ACHN (cell line): ENCODE measurements around the gene ENPP1.
A peak's percentile ranks its signal among the peaks of the same experiment; 100 is the strongest.

Experiments
- DNase-seq: peaks from one replicate; pipeline ENCODE4 v3.0.0-alpha.2; 2015
- in situ Hi-C: cut with HindIII; loops from 2 replicates; pipeline ENCODE4 v1.10.0; 2017; ENCODE audit warnings: low sequenced_read_pairs, low pct_ligation_motif_present, low pct_unique_long_range_greater_than_20kb

Gene ENPP1

GRCh38 chr6:131807644-131808459, at the start of gene ENPP1:
Gene ENPP1 (plus strand): TSS chr6:131808020. CDS start chr6:131808036, 16 bp downstream.
- DNase-seq: peak; percentile 69
- in situ Hi-C loops: no loop called here

DNA sequence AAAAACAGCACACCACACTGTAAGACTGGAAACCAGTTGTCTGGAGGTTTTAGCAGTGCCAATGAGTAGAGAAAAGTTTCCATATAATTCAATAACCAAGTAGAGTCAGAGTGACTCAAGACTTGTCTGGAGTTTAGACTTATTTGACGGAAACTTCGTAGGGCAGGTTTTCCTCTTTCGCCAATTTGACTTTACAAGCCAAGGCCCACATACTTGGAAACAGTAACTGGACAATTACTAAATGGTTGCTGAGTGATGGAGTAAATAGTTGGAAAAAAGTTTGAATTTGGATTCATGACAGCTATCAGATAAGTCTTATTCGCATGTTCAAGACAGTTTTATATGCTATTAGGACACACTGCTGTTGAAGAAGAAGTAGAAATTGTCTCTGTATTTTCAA, 48.9 kb upstream of the ENPP1 start:
- no peak for DNase-seq
- in situ Hi-C loops: no loop called here

- in situ Hi-C loops: no loop called here
- no peak for DNase-seq
Observed at GRCh38 chr6:131761060-131761761, 46.6 kb upstream of the ENPP1 start.

DNA sequence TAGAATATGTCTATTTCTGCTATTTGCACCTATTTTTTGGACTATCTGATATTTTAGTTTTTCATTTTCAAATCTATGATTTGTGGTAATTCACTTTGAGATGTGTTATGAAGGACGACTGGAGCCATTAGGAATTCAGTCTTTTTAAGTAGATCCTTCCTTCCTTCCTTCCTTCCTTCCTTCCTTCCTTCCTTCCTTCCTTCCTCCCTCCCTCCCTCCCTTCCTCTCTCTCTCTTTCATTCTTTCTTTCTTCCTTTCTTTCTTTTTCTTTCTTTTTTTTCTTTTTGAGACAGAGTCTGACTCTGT, 46.1 kb upstream of the ENPP1 start:
- no peak for DNase-seq
- in situ Hi-C loops: no loop called here

GRCh38 chr6:131762984-131763383, 44.8 kb upstream of the ENPP1 start:
- in situ Hi-C loops: no loop called here

GRCh38 chr6:131763749-131764148, 44.1 kb upstream of the ENPP1 start:
- DNase-seq: no peak
- in situ Hi-C loops: no loop called here

More at GRCh38 chr6:131762984-131763383, 44.8 kb upstream of the ENPP1 start:
- no peak for DNase-seq

DNA sequence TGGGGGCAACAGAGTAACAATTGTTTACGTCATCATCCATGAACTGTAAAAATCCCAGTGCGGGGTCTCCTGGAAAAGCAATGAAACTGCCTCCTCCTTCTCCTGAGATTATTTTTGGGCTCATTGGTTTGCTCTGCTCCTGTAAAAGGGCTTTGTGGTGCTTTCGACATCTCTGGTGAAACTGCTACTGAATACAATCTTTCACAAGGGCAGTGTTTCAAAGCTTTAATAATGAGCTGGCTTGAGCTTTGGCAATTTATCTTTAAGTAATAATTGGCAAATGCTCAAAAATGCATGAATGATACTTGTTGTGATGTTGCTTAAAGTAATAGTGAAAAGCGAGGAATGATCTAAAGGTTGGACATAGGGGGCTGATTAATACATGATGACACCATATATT, 43.5 kb upstream of the ENPP1 start:
- in situ Hi-C loops: no loop called here
- no peak for DNase-seq

DNA sequence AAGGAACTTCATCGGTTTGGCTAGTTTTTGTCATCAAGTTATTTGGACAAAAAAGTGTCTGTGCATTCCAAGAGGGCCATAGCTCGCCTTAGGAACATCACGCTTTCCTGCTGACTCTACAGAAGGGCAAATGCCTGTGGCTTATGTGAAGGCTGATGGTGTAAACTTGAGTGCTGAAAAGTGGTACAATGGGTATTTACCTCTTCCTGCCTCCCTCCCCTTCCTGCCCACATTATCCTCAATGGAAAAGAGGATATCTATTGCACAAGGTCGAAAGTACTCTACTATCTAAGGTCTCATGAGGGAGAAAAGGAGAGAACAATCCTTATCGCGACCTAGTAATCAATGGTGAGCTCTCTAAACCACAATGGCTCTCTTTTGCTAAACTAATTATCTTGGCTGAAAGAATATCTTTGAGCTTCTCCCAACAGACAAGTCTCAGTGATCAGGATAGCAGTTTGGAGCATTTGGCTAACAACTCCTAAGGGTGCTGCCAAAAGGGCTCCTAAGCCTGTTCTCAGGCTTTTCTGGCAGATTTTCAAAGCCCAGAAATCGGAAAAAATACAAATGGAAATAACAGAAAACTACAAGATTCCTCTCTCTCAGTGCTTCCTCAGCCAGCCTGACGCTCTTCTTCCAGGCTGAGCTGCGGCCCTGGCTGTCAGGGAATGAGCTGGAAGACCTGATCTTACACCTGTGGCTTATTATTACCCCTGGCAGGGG, 42.6 kb upstream of the ENPP1 start:
- in situ Hi-C loops: no loop called here
- no peak for DNase-seq

DNA sequence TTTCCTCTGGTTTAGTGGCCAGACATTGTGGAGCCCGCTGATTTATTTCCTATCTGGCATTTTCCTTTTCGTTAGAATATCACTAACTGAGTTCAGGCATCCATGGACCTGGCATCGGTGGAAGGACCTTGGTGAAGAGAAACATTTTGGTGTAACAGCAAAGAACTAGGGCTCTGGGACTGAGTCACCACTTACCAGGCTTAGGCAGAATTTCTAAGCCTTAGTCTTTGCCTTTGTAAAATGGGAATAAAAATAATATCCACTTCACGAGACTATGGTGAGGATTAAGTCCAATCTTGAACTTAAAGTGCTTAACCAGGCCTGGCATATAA, 42.0 kb upstream of the ENPP1 start:
- in situ Hi-C loops: no loop called here
- DNase-seq: no peak

- in situ Hi-C loops: no loop called here
- no peak for DNase-seq
Observed at GRCh38 chr6:131766631-131767030, 41.2 kb upstream of the ENPP1 start.

DNA sequence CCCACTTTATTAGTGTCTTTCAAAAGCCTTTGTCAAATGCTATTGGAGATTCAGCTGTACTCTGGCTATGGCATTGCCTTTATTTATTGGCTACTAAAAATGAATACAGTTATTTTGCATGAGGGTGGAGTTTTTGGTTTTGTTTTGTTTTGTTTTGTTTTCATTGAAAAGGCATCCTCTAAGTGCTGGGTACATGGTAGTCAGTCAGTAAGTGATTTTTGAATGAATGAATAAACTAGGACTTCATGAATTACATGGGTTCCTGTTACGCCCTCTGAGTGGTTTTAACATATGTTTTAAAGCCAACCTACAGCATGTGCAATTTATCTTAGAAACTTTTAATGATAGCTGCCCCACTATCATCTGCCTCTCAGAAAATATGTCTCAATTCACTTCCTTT, 38.9 kb upstream of the ENPP1 start:
- no peak for DNase-seq
- in situ Hi-C loops: no loop called here

DNA sequence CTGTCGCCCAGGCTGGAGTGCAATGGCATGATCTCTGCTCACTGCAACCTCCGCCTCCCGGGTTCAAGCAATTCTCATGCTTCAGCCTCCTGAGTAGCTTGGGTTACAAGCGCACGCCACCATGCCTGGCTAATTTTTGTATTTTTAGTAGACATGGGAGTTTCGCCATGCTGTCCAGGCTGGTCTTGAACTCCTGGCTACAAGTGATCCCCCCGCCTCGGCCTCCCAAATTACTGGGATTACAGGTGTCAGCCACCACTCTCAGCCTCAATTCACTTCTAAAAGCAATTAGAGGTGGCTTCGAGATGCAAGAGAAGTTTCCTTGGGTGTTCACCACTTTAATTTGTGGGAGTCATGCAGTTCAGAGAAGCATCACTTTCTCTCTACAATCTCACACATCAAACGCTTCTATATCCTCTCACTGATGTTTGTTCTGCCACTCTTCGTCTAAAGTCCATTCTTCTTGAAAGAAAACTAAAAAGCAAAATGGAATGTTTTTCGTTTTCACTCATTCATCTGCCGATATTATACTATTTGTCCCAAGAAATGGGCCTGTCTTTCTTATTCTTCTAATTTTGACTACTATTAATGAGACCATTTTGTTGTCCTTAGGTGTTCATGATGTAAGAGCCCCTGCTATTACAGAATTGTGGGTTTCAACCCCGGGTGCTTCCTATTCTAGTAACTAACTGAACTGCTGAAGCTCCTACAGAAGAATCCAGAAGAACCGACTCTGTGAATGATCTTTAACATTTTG, 38.3 kb upstream of the ENPP1 start:
- DNase-seq: no peak
- in situ Hi-C loops: no loop called here

GRCh38 chr6:131770776-131771175, 37.0 kb upstream of the ENPP1 start:
- in situ Hi-C loops: no loop called here
- DNase-seq: no peak

DNA sequence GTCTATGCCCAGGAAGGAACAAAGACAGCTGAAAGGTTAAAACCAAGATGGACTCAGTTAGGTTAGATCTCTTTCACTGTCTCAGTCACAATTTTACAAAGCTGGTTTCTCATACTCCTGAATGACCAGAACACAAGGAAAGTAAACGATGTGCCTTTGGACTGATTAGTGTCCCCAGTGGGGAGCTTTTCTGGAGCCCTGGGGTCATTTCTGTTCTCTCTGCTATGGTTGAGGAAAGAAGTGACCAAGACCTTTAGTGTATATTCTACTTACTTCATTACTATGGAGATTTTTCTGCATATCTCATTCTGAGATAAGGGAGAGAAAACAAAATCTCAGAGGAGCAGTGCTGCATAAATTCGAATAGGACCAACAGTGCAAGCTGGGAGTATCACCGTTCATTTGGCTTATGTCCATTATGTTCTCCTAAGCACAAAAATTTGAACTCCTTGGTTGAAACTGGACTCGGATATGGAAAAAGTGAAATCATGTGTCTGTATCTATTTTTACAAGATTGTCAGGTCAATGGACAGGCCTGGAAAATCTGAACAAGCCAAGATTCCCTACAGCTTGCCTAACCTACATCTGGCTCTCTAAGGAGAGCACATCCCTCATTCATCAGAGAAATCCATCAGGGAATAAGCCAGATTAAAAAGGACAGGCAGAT, 34.4 kb upstream of the ENPP1 start:
- DNase-seq: no peak
- in situ Hi-C loops: no loop called here

DNA sequence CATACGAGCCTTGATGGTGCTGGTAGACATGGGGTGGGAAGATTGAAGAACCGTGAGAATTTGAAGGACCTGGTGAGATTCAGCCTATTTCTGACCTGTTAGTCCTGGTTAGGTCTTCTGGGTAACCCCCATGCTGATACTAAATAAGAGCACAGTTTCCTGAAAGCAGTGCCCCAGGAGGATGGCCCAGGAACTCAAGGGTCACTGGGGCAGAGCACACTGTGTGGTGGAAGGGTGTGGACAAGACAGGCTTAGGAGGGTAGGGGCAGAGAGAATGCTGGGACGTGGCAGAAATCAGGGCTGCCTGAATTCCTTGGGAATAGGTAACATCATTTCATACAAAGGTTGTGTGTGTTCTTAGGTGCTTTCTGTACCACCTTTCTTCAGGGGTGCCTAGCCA, 31.9 kb upstream of the ENPP1 start:
- in situ Hi-C loops: no loop called here
- no peak for DNase-seq

DNA sequence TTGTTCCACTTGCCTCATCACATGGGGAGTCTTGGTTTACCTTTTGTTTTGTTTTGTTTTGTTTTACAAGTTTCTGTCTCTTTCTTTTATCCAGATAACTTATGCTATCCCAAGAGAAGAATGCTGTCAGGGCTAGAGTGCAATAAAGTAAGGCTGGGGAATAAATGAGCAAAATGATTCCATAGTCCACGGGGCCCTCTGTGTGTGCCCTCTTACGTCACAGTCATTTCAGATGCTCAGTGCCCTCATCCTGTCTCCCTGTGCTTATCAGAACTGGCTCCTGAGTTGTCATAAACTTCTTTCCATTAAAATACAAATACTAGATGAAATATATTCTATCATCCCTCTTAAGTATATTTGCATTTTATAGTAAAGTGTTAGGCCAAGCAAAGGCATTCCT, 30.8 kb upstream of the ENPP1 start:
- DNase-seq: no peak
- in situ Hi-C loops: no loop called here

- no peak for DNase-seq
- in situ Hi-C loops: no loop called here
Observed at GRCh38 chr6:131778169-131778568, 29.7 kb upstream of the ENPP1 start.

DNA sequence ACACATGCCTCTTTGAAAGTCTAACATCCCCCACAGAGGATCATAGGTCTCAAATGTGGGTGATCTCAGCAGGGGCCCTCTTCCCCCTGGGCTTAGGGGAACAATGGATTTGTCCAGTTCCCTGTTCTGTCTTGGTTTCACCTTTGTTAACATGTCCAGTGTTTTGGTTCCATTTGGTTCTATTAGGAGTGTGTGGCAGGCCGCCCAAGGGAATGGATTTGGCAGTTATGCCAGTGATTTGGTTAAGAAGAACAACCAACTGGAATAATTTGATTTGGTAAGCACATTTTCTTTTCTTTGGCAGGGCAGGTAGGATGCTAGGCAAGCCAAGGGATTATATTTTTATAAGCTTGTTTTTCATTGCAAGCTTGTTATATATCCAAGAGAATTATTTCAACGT, 28.5 kb upstream of the ENPP1 start:
- in situ Hi-C loops: no loop called here
- DNase-seq: no peak

DNA sequence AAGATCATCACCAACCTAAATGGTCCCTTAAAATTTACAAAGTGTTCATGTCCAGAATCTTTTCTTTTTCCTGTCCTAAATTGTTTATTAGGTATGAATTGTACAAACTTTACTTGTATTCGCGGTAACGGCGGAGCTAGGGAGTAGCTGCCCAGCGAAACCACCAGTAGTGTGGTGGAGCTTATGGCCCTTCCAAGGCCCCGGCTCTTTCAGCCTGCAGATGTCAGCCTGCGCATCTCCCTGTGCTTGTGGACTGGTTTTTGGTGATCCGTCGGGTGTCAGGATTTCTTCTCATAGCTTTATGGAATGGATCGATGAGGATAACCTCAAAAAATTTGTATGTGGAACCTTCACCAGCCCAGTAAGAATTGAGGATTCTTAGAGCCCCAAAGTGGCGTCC, 27.2 kb upstream of the ENPP1 start:
- DNase-seq: no peak
- in situ Hi-C loops: no loop called here
